GM18526 (cell line): ENCODE data around the gene OR4D6.

Experiments used
- POLR2A ChIP-seq: IDR thresholded peaks from 3 replicates; pipeline ENCODE4 v1.6.1; 2011; ENCODE audit not compliant: insufficient read length; ENCODE audit errors: extremely low read depth

The OR4D6 gene

GRCh38 chr11:59456661-59457060, at the start of gene OR4D6:
OR4D6 (plus strand) TSS chr11:59456961; CDS start chr11:59456961, 0 bp downstream.
- TF ChIP-seq POLR2A = no peak

GRCh38 chr11:59413646-59414045, 43.1 kb upstream of the OR4D6 start:
- no peak for TF ChIP-seq POLR2A

- TF ChIP-seq POLR2A = no peak
Observed at GRCh38 chr11:59415111-59415510, 41.6 kb upstream of the OR4D6 start.

- no peak for TF ChIP-seq POLR2A
Observed at GRCh38 chr11:59416613-59417012, 40.1 kb upstream of the OR4D6 start.

- TF ChIP-seq POLR2A = no peak
Observed at GRCh38 chr11:59417023-59417422, 39.7 kb upstream of the OR4D6 start.

- no peak for TF ChIP-seq POLR2A
Observed at GRCh38 chr11:59418156-59418555, 38.6 kb upstream of the OR4D6 start.

- TF ChIP-seq POLR2A = no peak
Observed at GRCh38 chr11:59423835-59424234, 32.9 kb upstream of the OR4D6 start.

GRCh38 chr11:59425131-59425530, 31.6 kb upstream of the OR4D6 start:
- TF ChIP-seq POLR2A = no peak

GRCh38 chr11:59426361-59427067, 30.2 kb upstream of the OR4D6 start, which contains the start of gene OR5A2:
OR5A2 (minus strand) TSS chr11:59426413; CDS start chr11:59422953, 3,460 bp downstream.
- no peak for TF ChIP-seq POLR2A

GRCh38 chr11:59427068-59427382, 29.7 kb upstream of the OR4D6 start:
- TF ChIP-seq POLR2A = no peak

GRCh38 chr11:59429924-59430516, 26.7 kb upstream of the OR4D6 start:
- no peak for TF ChIP-seq POLR2A

- TF ChIP-seq POLR2A = no peak
Observed at GRCh38 chr11:59436169-59436568, 20.6 kb upstream of the OR4D6 start, which contains the start of gene OR5A1. OR5A1 (plus strand) TSS chr11:59436469; CDS start chr11:59443169, 6,700 bp downstream.

- TF ChIP-seq POLR2A = no peak
Observed at GRCh38 chr11:59437770-59438169, 19.0 kb upstream of the OR4D6 start.

- TF ChIP-seq POLR2A = no peak
Observed at GRCh38 chr11:59448484-59448883, 8.3 kb upstream of the OR4D6 start.

GRCh38 chr11:59459916-59460315, 3.2 kb downstream of the OR4D6 start:
- TF ChIP-seq POLR2A = no peak

- TF ChIP-seq POLR2A = no peak
Observed at GRCh38 chr11:59463190-59463641, 6.5 kb downstream of the OR4D6 start.

- no peak for TF ChIP-seq POLR2A
Observed at GRCh38 chr11:59473015-59473414, 16.3 kb downstream of the OR4D6 start, which contains the start of gene OR4D10. OR4D10 (plus strand) TSS chr11:59473315; CDS start chr11:59477430, 4,115 bp downstream.
